Stimulated activated CD8-positive, alpha-beta memory T cell treated with anti-CD3 and anti-CD28 coated beads, Interleukin-7, amount 100 ng/mL, for 48 hours (primary cell): Measurements from ENCODE around the gene PAX9.

Source experiments
- DNase-seq, 2 donors: peaks; one replicate each; pipeline ENCODE4 v3.0.0-alpha.2; 2020; ENCODE audit warnings: low read depth in 1 of 2; ENCODE audit errors: extremely low read depth in 1 of 2

The PAX9 gene

GRCh38 chr14:36661506-36662257 lies at the start of gene PAX9:
PAX9 (plus strand) TSS chr14:36661860; CDS start chr14:36662090, 230 bp downstream.
- peak in 1 of 2 donors; percentile 37 for DNase-seq

- no peak for DNase-seq
These were observed 43.8 kb upstream of the PAX9 start for GRCh38 chr14:36617824-36618223.

GRCh38 chr14:36618641-36619040 lies 43.0 kb upstream of the PAX9 start:
- DNase-seq = no peak

GRCh38 chr14:36619131-36619530 lies 42.5 kb upstream of the PAX9 start:
- no peak for DNase-seq

GRCh38 chr14:36619853-36620252 lies 41.8 kb upstream of the PAX9 start:
- no peak for DNase-seq

GRCh38 chr14:36625014-36625413 lies 36.6 kb upstream of the PAX9 start:
- DNase-seq = no peak

- DNase-seq = no peak
These were observed 36.2 kb upstream of the PAX9 start for GRCh38 chr14:36625436-36625835.

GRCh38 chr14:36626151-36626550 lies 35.5 kb upstream of the PAX9 start:
- DNase-seq = no peak

- DNase-seq = no peak
These were observed 33.7 kb upstream of the PAX9 start for GRCh38 chr14:36627981-36628380.

- DNase-seq = no peak
These were observed 28.1 kb upstream of the PAX9 start for GRCh38 chr14:36633580-36633979.

GRCh38 chr14:36646664-36647416 lies 14.8 kb upstream of the PAX9 start:
- no peak for DNase-seq

GRCh38 chr14:36647417-36647823 lies 14.2 kb upstream of the PAX9 start:
- DNase-seq = no peak

- no peak for DNase-seq
These were observed 13.6 kb upstream of the PAX9 start for GRCh38 chr14:36647824-36648753.

GRCh38 chr14:36649872-36650650 lies 11.6 kb upstream of the PAX9 start:
- no peak for DNase-seq

- DNase-seq = no peak
These were observed 9.0 kb upstream of the PAX9 start for GRCh38 chr14:36652542-36653201.

- no peak for DNase-seq
These were observed 8.2 kb upstream of the PAX9 start for GRCh38 chr14:36653413-36653812.

GRCh38 chr14:36653962-36654793 lies 7.5 kb upstream of the PAX9 start:
- DNase-seq = no peak

- DNase-seq = no peak
These were observed 6.8 kb upstream of the PAX9 start for GRCh38 chr14:36654794-36655381.

GRCh38 chr14:36655571-36655962 lies 6.1 kb upstream of the PAX9 start:
- no peak for DNase-seq
